Stimulated activated CD8-positive, alpha-beta memory T cell treated with anti-CD3 and anti-CD28 coated beads, Interleukin-15, amount 100 ng/mL, for 48 hours (primary cell): ENCODE results near the gene NFX1.

Experiments used
- DNase-seq, 2 donors: peaks; one replicate each; pipeline ENCODE4 v3.0.0-alpha.2; 2020; ENCODE audit warnings: low read depth in 2 of 2

Gene NFX1

DNA sequence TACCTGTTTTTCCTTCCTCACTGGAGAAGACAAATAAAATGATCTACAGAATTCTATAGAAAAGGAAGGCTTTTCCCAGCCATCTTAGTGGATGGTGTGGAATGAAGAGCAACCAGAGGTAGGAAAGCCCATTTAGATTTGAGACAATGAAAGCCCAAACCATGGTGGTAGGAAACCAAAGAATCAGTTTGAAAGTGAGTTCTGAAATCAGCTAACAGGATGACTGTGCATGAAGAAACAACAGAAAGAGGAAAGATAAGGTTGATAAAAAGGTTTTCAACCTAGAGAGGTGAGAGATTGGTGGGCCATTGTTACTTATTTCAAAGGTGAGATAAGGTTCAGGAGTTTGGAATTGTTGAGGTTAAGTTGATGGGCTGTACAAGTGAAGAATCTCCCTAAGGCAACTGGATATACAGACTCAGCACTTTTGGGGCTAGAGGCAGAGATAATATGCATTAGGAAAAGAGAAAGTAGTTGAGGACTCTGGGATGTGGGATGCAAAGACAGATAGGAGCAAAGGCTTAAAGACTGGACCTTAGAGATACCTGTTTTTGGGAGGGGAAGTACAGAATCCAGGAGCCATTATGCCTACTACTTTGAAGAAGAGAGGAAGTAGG lies 23.1 kb upstream of the NFX1 start:
- DNase-seq = no peak

- no peak for DNase-seq
Observed at GRCh38 chr9:33270146-33270545, 20.2 kb upstream of the NFX1 start.

- no peak for DNase-seq
Observed at GRCh38 chr9:33272061-33272460, 18.3 kb upstream of the NFX1 start.

GRCh38 chr9:33273266-33273971 lies 16.9 kb upstream of the NFX1 start:
- no peak for DNase-seq

GRCh38 chr9:33273972-33274328 lies 16.4 kb upstream of the NFX1 start:
- no peak for DNase-seq

- DNase-seq = no peak
Observed at GRCh38 chr9:33277484-33277883, 12.8 kb upstream of the NFX1 start.

- no peak for DNase-seq
Observed at GRCh38 chr9:33285502-33285901, 4.8 kb upstream of the NFX1 start.

DNA sequence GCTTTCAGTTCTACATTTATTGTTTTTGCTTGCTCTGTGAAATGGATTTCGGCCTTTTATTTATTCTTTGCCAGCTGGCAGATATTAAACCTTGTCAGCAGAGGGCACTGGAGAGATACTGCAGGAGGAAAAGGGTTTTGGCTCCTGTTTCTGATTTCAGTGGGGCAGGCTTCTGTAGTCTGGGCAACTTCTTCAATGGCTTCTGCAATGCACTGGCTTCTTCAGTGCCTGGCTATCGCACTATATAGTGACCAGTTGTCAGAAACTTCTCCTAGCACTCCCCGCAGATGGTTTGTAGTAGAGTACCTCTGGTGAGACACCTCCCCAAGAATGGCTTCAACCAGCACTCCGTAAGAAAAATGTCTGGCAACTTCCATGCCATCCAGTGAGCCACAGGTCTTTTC lies 3.2 kb upstream of the NFX1 start:
- DNase-seq = no peak

DNA sequence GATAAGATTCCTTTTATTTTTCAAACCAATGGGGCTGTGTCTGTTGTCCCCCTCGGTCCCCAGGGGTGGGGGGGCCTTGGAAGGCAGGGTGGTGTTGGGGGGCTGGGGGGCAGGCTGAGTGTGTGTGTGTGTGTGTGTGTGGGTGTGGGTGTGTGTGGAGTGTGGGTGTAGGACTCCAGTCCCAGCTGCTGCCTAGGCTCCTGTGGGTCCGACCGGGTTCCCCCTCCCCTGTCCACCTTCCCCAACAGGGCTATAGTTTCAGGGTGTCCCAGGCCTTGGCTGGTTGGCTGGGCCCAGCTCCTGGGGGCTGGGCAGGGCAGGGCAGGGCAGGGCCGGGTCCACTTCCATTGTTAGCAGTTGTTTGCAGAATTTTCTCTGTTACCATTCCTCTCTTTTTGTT lies 2.1 kb upstream of the NFX1 start:
- DNase-seq = no peak

GRCh38 chr9:33288828-33289483 lies 1.4 kb upstream of the NFX1 start:
- DNase-seq = no peak

DNA sequence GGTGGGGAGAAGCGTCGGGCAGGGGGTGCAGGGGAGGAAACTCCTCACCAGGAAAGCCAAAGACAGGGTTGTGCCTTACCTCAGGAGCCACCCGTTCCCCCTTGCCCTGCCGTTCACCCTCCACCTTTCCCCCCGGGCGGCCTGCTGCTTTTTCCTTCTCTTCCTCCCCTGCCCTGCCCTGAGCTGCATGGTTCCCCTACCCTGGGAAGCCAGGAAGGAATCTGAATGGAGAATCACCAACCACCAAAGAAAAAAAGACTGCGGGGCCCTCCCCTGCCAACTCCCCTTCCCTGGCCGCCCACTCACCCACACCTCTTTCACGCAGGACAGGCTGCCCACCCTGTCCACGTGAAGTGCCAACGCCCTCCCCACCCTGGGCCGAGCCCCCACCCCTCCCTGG lies 820 bp upstream of the NFX1 start:
- no peak for DNase-seq

GRCh38 chr9:33289936-33290246 lies 425 bp upstream of the NFX1 start:
- no peak for DNase-seq

- no peak for DNase-seq
Observed at GRCh38 chr9:33291031-33291397, 698 bp downstream of the NFX1 start.

DNA sequence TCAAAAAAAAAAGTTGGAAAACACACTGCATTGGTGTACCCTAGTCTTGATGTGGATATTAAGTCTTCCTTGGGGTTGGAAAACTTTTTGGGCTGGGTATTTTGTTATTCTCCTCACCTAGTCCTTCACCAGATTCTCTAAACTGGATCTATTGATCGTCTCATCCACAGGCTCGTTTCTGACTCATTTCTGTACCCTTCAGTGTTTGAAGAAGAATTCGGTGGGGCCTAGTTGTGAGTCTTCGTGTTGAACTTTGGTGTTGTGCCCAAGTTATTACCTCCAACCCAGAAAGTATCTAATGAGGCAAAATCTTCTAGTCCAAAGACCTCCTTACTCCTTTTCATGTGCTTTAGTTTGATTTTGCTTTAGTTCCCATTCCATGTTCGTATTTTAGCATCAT lies 1.6 kb downstream of the NFX1 start:
- no peak for DNase-seq

DNA sequence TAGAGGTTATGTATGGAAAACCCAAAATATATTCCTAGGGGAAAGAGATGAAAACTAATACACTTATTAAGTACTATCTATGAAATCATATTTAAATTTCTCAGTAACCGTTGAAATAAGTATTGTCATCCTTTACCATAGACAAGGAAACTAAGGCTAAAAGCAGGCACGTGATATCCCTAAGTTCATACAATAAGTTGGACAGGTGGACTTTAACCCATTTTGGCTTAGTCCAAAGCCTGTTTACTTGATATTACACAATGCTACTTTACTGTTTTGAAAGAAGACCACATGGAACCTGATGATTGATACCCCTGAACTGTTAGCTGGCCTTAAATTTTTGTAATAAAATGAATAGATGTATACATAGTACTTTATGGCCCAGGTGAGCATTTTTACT lies 3.5 kb downstream of the NFX1 start:
- no peak for DNase-seq

GRCh38 chr9:33294670-33295432 lies 4.5 kb downstream of the NFX1 start:
- no peak for DNase-seq

- no peak for DNase-seq
Observed at GRCh38 chr9:33295571-33295970, 5.3 kb downstream of the NFX1 start.

- no peak for DNase-seq
Observed at GRCh38 chr9:33297432-33297831, 7.1 kb downstream of the NFX1 start.

DNA sequence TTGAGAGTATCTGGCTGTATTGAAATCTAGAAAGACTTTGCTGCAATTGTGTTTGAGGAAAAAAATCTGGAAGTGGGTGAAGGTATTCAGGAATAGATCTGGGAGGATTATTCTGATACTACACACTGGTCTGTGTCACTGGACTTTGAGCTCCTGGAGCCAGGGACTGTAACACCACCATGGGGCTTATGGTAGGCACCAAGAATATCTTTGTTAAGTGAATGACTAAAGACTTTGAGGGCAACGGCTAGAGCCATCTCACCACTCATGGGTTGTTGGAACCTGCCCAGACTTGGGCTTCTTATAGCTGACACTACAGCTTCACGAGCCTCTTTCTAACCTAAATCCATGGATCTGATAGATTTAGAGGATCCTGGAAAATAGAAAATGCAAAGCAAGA lies 10.2 kb downstream of the NFX1 start:
- DNase-seq = no peak

GRCh38 chr9:33304362-33304761 lies 14.0 kb downstream of the NFX1 start:
- DNase-seq = no peak

- DNase-seq = no peak
Observed at GRCh38 chr9:33306037-33306436, 15.7 kb downstream of the NFX1 start.

DNA sequence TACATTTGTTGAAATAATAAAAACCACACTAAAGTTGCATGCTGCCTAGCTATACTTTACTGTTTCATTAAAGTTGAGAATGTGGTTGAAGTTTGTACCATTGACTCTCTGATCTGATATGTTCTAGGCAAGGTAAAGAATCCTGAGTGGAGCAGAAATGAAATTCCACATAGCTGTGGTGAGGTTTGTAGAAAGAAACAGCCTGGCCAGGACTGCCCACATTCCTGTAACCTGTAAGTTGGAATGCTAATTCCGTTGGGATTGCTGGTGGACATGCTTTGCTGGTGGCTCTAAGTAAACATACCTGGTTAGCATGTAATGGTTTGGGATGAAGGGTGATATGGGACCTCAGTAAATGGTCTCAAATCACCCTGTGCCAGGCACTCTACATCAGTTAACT lies 16.8 kb downstream of the NFX1 start:
- DNase-seq = no peak

DNA sequence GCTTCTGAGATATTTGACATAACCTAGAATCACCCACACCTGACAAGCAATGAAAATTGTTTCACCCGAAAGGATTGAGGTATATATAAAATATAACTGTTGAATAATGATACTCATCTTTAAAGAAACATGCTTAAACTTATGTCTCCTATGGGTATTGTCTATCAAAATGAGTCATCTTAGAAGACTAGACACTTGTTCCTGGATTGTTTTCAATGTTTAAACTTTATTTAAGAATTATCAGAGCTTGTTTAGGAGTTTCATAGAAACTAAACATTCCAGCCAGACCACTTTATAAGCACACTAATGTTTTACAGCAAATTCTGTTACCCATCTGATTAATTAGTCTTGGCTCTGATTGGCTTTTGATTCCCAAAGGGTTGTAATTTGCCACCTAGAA lies 19.6 kb downstream of the NFX1 start:
- no peak for DNase-seq
